ENCODE measurements around the gene DYNLT2. TPM values are rescaled to one million over a fixed set of nuclear protein-coding genes. Genes with fewer than 3 reads are reported as not detected.

The DYNLT2 gene
- total RNA-seq, 6 experiments from 2014 or later: 0.36 to 0.85 (median 0.51) TPM

GRCh38 chr6:169723991-169724493 is 27.3 kb downstream of the DYNLT2 start:
- H3K4me3 Mint-ChIP-seq: peak overlapping the region; percentile 36; the same call in 1 of the 2 replicates
- no peaks in the 10 kb centered on the region for H3K36me3 Mint-ChIP-seq (ENCODE audit: low read depth)
- H3K27ac Mint-ChIP-seq: no peak overlapping the region
- DNase-seq: no peak
- H3K4me1 Mint-ChIP-seq (ENCODE audit: low read depth): peaks cover 34% of the 10 kb centered on the region
- no peak for TF ChIP-seq CTCF (IDR thresholded peaks at IDR 0.05)
- H3K27me3 Mint-ChIP-seq (ENCODE audit: insufficient read depth): no peaks in the 10 kb centered on the region; the same call in 1 of the 2 replicates
- H3K9me3 Mint-ChIP-seq: no peaks in the 10 kb centered on the region

DNA sequence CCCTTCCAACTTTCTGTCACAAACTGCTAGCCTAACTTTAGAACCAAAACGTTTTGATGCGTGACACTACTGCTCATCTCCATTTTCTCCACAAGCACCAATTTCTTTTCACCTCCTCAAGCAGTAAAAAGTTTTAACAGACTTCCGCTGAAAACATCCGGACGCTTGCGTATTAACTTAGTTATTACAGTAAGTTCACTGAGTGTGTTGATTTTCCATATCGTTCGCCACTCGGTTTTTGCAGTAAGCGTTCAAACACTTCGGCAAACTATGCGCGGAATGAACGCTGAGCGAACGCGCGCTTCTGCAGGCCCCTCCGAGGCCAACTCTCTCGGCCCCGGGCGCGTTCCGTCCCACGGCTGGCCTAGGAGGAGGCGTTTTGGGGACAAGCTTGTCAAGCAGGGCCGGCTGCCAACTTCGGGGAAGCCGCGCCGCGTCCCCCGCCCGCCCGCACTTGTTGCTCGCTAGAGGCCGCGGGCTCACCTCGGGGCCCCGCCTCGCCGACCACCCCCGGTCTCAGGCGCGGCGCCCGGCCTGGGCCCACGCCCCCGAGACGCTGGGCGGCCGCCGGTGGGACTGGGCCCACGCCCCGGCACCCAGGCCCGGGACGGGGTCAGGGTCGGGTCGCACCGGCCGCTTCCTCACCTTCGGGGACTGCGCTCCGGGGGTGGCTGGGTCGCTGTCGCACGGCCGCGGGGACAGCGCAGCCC is 28.0 kb downstream of the DYNLT2 start:
- H3K27me3 Mint-ChIP-seq (ENCODE audit: insufficient read depth): no peaks in the 10 kb centered on the region; the same call in 1 of the 2 replicates
- H3K36me3 Mint-ChIP-seq (ENCODE audit: low read depth): no peaks in the 10 kb centered on the region
- no peaks in the 10 kb centered on the region for H3K9me3 Mint-ChIP-seq
- peak; percentile 44 for DNase-seq
- H3K27ac Mint-ChIP-seq: peak overlapping the region; percentile 79
- H3K4me1 Mint-ChIP-seq (ENCODE audit: low read depth): peaks cover 37% of the 10 kb centered on the region
- no peak for TF ChIP-seq CTCF (IDR thresholded peaks at IDR 0.05)
- peak overlapping the region; percentile 91 for H3K4me3 Mint-ChIP-seq

- Mint-ChIP-seq H3K27ac (peak overlapping the region; percentile 79), H3K9me3 (no peaks in the 10 kb centered on the region), H3K4me1 (ENCODE audit: low read depth) (peaks cover 37% of the 10 kb centered on the region), H3K27me3 (ENCODE audit: insufficient read depth) (no peaks in the 10 kb centered on the region; the same call in 1 of the 2 replicates), H3K4me3 (peak overlapping the region; percentile 91), H3K36me3 (ENCODE audit: low read depth) (no peaks in the 10 kb centered on the region)
- no peak for TF ChIP-seq CTCF (IDR thresholded peaks at IDR 0.05)
- peak; percentile 40 for DNase-seq
Measured at GRCh38 chr6:169722362-169723199, 28.8 kb downstream of the DYNLT2 start.

- TF ChIP-seq CTCF (IDR thresholded peaks at IDR 0.05): peak; percentile 48
- H3K4me1 Mint-ChIP-seq (ENCODE audit: low read depth): peaks cover 29% of the 10 kb centered on the region
- no peaks in the 10 kb centered on the region for H3K9me3 Mint-ChIP-seq
- DNase-seq: no peak
- H3K36me3 Mint-ChIP-seq (ENCODE audit: low read depth): no peaks in the 10 kb centered on the region
- H3K27me3 Mint-ChIP-seq (ENCODE audit: insufficient read depth): no peaks in the 10 kb centered on the region
- no peak overlapping the region for H3K4me3 Mint-ChIP-seq
- H3K27ac Mint-ChIP-seq: no peak overlapping the region
Measured at GRCh38 chr6:169720207-169720855, 31.0 kb downstream of the DYNLT2 start.

DNA sequence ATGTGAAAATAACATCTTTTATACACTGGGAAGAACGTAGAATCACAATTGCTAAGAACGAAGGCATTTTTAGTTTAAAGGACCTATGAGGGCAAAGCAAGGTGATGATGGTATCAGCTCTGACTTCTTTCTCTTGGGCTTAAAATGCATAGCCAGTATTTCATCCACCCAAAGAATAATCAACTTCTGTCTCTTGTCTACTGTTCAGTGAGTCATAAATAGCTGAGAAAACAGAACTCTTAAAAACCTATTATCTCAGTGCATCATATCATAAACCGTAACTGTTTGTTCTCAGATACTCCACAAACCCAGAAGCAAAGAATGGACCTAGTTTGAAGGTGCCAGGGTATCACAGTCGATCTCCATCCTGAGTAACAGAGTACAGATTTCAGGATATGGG is 32.3 kb downstream of the DYNLT2 start:
- no peak overlapping the region for H3K4me3 Mint-ChIP-seq
- H3K27me3 Mint-ChIP-seq (ENCODE audit: insufficient read depth): no peaks in the 10 kb centered on the region
- H3K27ac Mint-ChIP-seq: 0 out of 2 replicates have a peak overlapping the region, but pooled peaks have one; percentile 20
- DNase-seq: peak; percentile 9
- H3K4me1 Mint-ChIP-seq (ENCODE audit: low read depth): peaks cover 25% of the 10 kb centered on the region
- H3K9me3 Mint-ChIP-seq: no peaks in the 10 kb centered on the region
- no peak for TF ChIP-seq CTCF (IDR thresholded peaks at IDR 0.05)
- no peaks in the 10 kb centered on the region for H3K36me3 Mint-ChIP-seq (ENCODE audit: low read depth)

All from HFFc6 (cell line).